ENCODE results near the gene SLC25A21. TPM values are rescaled to one million over a fixed set of nuclear protein-coding genes. Genes with fewer than 3 reads are reported as not detected.

Gene SLC25A21
- total RNA-seq, 4 donors from 2014 or later: 0.82 to 11.1 TPM; not detected in 2

DNA sequence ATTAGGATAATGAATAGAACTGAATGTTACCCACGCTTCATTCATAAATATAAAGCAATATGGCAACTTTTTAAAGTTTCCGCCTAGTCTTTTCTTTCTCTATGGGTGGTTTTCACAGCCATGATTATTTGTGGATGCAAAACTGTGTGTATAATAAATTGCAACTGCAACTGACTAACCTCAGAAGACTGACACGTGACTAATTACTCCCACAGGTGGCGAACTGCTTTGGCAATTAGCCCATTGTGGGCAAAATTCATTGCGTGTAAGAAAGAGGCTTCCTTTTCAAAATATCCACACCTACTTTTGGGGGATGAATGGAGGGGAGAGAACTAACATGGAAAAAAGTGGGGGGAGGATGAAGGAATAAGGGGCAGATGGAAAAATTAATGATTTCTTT is 79.0 kb downstream of the SLC25A21 start:
- TF ChIP-seq, protein P1, sequence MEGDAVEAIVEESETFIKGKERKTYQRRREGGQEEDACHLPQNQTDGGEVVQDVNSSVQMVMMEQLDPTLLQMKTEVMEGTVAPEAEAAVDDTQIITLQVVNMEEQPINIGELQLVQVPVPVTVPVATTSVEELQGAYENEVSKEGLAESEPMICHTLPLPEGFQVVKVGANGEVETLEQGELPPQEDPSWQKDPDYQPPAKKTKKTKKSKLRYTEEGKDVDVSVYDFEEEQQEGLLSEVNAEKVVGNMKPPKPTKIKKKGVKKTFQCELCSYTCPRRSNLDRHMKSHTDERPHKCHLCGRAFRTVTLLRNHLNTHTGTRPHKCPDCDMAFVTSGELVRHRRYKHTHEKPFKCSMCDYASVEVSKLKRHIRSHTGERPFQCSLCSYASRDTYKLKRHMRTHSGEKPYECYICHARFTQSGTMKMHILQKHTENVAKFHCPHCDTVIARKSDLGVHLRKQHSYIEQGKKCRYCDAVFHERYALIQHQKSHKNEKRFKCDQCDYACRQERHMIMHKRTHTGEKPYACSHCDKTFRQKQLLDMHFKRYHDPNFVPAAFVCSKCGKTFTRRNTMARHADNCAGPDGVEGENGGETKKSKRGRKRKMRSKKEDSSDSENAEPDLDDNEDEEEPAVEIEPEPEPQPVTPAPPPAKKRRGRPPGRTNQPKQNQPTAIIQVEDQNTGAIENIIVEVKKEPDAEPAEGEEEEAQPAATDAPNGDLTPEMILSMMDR (IDR thresholded peaks at IDR 0.05): no peak
- TF ChIP-seq EP300 (IDR thresholded peaks at IDR 0.05; ENCODE audit: low read depth): no peak
- TF ChIP-seq POLR2A (IDR thresholded peaks at IDR 0.05): no peak
- no peak for TF ChIP-seq POLR2AphosphoS5 (IDR thresholded peaks at IDR 0.05)
- H3K27me3 ChIP-seq: no peaks in the 10 kb centered on the region
- 77 to 93% methylated on average over 3 to 5 of the region's 5 CpGs for WGBS, 2 donors (ENCODE audit: low coverage in 1 of 2)
- no peak for DNase-seq
- no peaks in the 10 kb centered on the region for H3K36me3 ChIP-seq
- no peak overlapping the region for H3K4me3 ChIP-seq
- H3K9me3 ChIP-seq: no peaks in the 10 kb centered on the region
- in situ Hi-C loops (cut with MboI; ENCODE audit: low pct_ligation_motif_present in 1 of 4, low pct_unique_long_range_greater_than_20kb in 1 of 4, low sequenced_read_pairs in 3 of 4) (no loop called here), intact Hi-C loops (cut with DNase I; ENCODE audit: low total_unique reads) (no loop called here)
- no peaks in the 10 kb centered on the region for H3K4me1 ChIP-seq
- no peak overlapping the region for H3K27ac ChIP-seq

DNA sequence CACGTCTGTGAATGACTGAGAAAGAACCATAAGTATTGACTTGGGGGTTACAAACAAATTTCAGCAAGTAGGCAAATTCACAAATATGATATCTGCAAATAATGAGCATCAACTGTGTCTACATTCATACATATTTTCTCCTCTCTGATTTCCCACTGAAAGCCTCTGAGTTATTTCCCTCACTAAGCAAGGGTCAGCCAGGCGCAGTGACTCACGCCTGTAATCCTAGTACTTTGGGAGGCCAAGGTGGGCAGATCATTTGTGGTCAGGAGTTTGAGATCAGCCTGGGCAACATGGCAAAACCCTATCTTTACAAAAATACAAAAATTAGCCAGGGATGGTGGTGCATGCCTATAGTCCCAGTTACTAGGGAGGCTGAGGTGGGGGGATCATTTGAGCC is 80.8 kb downstream of the SLC25A21 start:
- WGBS, 2 donors (ENCODE audit: low coverage in 1 of 2): 79 to 80% methylated on average over 1 to 3 of the region's 3 CpGs
- Histone ChIP-seq H3K4me3 (no peak overlapping the region), H3K4me1 (no peaks in the 10 kb centered on the region), H3K9me3 (no peaks in the 10 kb centered on the region), H3K27ac (no peak overlapping the region), H3K27me3 (no peaks in the 10 kb centered on the region), H3K36me3 (no peaks in the 10 kb centered on the region)
- in situ Hi-C loops (cut with MboI; ENCODE audit: low pct_ligation_motif_present in 1 of 4, low pct_unique_long_range_greater_than_20kb in 1 of 4, low sequenced_read_pairs in 3 of 4): no loop called here
- intact Hi-C loops (cut with DNase I; ENCODE audit: low total_unique reads): no loop called here
- no peak for DNase-seq
- TF ChIP-seq, protein P1 (IDR thresholded peaks at IDR 0.05): no peak
- TF ChIP-seq POLR2AphosphoS5 (IDR thresholded peaks at IDR 0.05) (no peak), POLR2A (IDR thresholded peaks at IDR 0.05) (no peak), EP300 (IDR thresholded peaks at IDR 0.05; ENCODE audit: low read depth) (no peak)

DNA sequence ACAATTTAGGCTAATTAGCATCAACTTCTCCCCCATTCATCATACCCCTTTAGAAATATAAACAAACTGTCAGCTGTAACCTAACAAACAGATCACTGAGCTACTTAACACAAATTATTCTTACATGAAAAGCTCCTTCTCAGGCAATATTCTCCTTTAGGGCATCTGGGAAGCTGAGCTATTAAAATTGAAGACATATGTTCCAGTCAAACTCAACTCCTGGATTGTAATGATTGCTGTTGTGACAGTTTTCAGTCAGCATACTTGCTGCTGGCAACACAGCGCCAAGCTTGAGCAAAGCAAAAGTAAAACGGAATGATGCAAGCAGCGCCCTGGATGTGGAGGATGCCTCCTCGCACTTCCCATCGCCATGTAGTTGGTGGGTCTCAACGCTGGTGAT is 82.4 kb downstream of the SLC25A21 start:
- no peaks in the 10 kb centered on the region for H3K27me3 ChIP-seq
- no peaks in the 10 kb centered on the region for H3K36me3 ChIP-seq
- no peaks in the 10 kb centered on the region for H3K4me1 ChIP-seq
- no peak overlapping the region for H3K27ac ChIP-seq
- no peak for DNase-seq
- H3K4me3 ChIP-seq: no peak overlapping the region
- intact Hi-C loops (cut with DNase I; ENCODE audit: low total_unique reads): no loop called here
- WGBS, 2 donors (ENCODE audit: low coverage in 1 of 2): 72 to 93% methylated on average over 5 to 6 of the region's 6 CpGs
- no peaks in the 10 kb centered on the region for H3K9me3 ChIP-seq
- TF ChIP-seq, protein P1 (IDR thresholded peaks at IDR 0.05): no peak
- TF ChIP-seq POLR2A (IDR thresholded peaks at IDR 0.05) (no peak), EP300 (IDR thresholded peaks at IDR 0.05; ENCODE audit: low read depth) (no peak), POLR2AphosphoS5 (IDR thresholded peaks at IDR 0.05) (no peak)
- in situ Hi-C loops (cut with MboI; ENCODE audit: low pct_ligation_motif_present in 1 of 4, low pct_unique_long_range_greater_than_20kb in 1 of 4, low sequenced_read_pairs in 3 of 4): no loop called here

DNA sequence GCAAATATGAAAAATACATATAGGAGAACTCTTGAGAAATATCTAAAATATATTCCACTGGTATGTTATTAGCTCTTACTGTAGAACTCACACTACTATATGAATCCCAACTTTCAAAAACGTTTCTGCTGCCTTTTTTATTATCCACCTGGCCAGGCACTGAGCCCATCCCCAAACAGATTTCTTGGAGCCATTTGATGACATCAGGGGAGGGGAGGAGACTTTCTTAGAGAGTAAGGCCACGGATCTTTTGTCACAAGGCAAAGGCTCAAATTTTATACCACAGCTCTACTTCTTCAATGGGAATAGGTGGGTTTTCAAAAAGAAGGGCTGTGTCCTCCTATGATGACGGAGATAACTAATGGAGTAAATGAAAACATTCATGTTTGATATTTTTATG is 83.0 kb downstream of the SLC25A21 start:
- no peak for DNase-seq
- in situ Hi-C loops (cut with MboI; ENCODE audit: low pct_ligation_motif_present in 1 of 4, low pct_unique_long_range_greater_than_20kb in 1 of 4, low sequenced_read_pairs in 3 of 4): no loop called here
- no peak overlapping the region for H3K4me3 ChIP-seq

More for the DNA sequence above, 83.0 kb downstream of the SLC25A21 start:
- H3K9me3 ChIP-seq: no peaks in the 10 kb centered on the region
- H3K4me1 ChIP-seq: no peaks in the 10 kb centered on the region
- H3K27me3 ChIP-seq: no peaks in the 10 kb centered on the region
- no peak overlapping the region for H3K27ac ChIP-seq
- 55 to 70% methylated on average over 2 to 3 of the region's 3 CpGs for WGBS, 2 donors (ENCODE audit: low coverage in 1 of 2)
- intact Hi-C loops (cut with DNase I; ENCODE audit: low total_unique reads): no loop called here
- no peaks in the 10 kb centered on the region for H3K36me3 ChIP-seq
- TF ChIP-seq EP300 (IDR thresholded peaks at IDR 0.05; ENCODE audit: low read depth) (no peak), POLR2AphosphoS5 (IDR thresholded peaks at IDR 0.05) (no peak), POLR2A (IDR thresholded peaks at IDR 0.05) (no peak)
- TF ChIP-seq, protein P1 (IDR thresholded peaks at IDR 0.05): no peak
